ENCODE data around the gene PRKCA.
A peak's percentile ranks its signal among the peaks of the same experiment; 100 is the strongest.
"Not testable (repeated sequence)": the region's sequence is repeated elsewhere in the genome, so short reads cannot be mapped to it uniquely, and the experiment has no call there.

Gene PRKCA

DNA sequence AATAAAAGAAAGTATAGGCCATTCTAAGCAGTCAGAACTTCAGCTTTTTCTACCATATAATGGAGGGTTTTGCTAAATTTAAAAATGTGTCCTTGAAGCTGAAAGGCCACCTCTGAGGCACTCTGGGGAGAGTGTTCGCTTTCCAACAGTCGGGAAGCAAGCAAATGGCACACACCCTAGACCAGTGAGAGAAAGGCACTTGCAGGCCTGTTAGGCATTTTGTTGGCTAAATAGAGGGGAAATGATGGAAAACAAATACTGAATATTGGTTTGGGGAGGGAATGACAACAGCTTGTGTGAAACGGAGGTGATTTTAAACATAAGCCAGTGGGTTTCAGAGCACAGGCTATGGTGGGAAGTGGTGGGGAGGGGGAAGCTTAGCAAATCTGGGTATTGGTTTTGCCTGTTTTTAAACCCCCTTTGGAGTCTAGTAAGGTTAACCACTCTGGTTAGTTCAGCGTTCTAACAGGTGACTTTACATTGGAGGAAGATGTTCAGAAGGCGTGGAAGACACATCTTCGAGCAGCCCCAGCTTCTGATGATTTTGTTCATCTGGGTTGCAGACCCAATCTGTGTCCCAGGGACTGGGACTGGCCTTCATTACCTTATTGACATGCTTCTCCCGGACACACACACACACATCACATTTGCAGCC is 90.5 kb downstream of the PRKCA start:
- no peak for DNase-seq

DNA sequence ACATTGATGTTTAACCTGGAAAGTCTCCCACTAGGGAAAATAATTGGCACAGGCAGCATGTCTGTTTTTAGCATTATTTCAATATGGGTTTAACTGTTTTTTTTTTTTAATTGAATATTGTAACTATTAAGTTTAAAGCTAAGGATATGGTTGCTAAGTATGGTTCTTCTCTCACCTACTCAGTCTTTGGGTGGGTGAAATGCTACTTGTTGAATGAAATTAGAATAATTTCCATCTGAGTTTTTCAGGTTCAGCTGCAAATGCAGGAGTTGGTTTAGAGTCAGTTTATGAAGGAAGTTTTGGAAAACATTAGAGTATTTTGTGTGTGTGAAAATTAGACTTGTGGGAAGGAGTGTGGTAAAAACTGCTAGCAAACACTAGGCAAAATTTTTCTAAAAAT is 93.5 kb downstream of the PRKCA start:
- no peak for DNase-seq

DNA sequence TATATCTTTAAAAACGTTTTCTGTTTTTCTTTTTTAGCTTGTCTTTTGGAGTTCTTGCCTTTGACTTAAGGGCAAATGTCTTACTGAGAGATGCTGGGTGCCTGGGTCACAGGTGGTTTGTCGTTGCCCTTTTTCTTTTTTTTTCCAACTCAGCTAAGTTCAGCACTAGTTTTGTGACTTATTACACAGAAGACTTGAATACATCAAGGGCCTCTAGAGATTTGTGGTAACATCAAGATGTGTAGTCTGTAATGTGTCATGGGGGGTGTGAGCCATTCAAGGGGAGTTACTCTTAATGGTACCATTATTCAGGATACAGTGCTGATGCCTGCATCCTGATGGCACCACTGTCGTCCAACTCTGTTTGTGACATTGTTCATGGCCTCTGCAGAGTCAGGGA is 95.1 kb downstream of the PRKCA start:
- DNase-seq, result no peak

DNA sequence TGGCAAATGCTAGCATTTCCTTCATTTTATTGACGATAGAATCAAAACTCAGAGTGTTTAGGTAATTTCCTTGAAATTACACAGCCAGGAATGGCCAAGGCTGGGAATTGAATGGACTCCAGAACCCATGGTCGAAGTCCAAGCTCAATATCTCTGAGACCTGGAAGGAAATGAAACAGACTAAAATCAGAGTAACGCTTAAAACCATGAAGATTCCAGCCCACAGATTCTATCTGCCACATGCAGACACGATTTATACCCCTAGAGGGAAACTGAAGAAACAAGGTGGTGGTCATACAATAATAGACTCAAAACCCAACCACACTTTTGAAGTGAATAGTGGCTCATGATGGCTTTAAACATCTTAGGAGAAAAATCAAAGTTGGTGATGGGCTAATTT is 95.6 kb downstream of the PRKCA start:
- no peak for DNase-seq

GRCh38 chr17:66398617-66399016 is 96.2 kb downstream of the PRKCA start:
- DNase-seq, result no peak

DNA sequence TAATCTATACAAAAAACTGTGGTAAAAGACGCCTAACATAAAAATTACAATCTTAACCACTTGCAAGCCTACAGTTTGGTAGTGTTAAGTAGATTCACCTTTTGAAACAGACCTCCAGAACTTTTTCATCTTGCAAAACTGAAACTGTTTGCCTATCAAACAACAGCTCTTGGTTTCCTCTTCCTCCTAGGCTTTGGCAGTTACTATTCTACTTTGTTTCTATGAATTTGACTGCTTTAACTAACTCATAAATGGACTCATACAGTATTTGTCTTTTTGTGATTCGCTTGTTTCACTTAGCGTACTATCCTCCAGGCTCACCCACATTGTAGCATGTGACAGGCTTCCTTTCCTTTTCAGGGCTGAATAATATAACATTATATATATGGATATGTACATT is 97.0 kb downstream of the PRKCA start:
- DNase-seq, result no peak

- DNase-seq, result not testable (repeated sequence)
Observed at GRCh38 chr17:66400041-66400688, 97.8 kb downstream of the PRKCA start.

DNA sequence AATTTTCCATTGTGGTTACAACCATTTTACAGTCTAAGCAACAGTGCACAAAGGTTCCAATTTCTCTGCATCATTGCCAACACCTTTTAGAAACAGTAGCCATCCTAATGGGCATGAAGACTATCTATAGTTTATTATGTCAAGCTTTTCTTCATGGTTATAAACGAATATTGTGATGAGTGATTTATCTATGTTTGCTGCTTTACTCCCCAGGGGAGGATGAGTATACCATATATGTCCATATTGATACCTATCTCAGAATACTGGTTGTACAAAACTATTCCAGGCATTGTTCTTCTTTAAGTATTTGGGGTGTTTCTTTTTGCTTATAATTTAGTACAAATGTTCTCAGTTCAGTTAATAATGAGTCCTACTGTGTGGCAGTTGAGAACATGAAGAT is 98.3 kb downstream of the PRKCA start:
- DNase-seq, result no peak

- DNase-seq, result no peak
Observed at GRCh38 chr17:66401364-66401763, 99.0 kb downstream of the PRKCA start.

GRCh38 chr17:66403846-66404556 is 101.6 kb downstream of the PRKCA start:
- DNase-seq, result no peak

DNA sequence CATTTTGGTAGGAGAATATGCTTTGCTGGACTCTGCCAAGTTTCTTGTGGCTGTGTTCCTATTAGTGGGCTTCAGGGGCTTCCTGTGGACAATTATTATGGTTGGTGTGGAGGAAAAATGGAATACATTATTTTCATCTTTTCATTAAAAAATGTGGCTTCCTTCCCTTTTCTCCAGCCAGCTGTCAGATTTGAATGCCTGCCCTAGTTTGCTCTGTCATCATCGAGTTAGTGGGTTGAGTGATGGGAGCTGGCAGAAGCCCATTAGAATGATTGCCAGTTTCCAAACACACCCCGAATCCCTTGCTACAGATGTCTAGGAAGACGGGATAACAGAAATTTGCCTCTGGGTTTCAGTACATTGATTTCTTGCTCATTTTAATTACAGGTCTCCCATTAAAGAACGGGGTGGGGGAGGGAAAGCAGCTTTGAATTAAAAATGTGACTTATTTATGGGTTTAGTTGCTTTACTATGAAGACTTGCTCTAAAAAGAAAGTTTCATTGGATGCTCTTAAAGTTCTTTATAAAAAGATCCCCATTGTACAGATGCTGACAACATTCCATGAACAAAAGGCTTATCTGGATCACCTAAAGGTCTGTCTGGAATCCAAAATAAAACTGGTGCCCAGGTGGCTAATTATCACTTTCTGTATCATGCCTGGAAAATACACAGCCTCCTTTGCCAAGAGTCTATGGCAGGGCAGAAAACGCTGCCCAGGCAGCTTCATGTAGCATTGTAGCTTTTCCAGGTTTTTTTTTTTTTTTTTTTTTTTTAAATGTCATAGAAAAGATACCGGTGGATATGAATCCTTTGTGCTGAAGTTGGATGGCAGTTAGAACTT is 103.6 kb downstream of the PRKCA start:
- no peak for DNase-seq

DNA sequence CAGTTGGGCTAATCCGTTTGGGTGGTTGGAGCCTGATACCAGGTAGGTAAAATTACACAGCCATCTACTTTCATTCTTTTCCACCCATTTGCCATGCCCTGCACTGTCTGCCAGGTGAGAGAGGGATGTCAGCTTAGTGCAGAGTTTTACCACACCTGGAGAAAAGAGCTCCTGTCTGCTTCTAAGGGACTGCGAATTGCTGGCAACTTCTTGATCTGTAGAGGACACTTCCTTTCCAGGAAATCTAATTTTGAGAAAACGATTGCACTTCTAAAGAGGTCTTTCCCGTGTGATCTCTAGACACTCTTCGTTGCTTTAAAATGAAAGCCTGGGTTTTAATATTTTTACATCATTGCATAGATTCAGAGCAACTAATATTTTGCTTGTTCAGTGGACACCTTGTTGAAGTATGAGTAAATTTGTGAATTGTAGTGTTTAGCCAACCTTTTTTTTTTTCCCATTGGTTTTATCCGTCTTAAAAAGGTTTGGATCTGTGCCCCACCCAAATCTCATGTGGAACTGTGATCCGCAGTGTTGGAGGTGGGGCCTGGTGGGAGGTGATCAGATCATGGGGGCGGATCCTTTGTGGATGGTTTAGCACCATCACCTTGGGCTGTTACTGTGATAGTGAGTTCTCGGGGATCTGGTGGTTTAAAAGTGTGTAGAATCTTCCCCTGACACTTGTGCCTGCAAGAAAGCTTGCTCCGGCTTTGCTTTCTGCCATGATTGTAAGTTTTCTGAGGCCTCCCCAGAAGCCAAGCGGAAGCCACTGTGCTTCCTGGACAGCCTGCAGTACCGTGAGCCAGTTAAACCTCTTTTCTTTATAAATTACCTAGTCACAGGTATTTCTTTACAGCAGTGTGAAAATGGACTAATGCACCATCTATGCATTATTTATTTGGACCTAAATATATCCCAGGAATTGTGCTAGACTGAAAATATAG is 104.6 kb downstream of the PRKCA start:
- DNase-seq, result no peak

DNA sequence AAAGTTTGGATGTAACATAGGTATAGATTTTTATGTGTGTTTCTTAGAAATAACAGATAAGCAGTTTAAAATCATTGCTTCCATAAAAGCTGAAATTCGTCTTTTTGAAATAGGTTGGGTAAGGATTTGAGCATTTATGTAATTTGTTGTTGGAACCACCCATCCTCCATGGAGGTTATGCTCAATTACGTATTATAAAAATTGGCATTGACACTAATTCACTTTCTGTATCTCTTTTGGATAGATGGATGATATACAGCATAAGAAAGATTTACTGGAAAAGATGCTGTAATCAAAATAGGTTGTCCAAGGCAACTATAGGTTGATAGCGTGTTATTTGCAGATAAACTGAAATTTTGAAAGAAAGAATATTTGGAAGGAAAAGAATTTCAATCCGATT is 105.5 kb downstream of the PRKCA start:
- no peak for DNase-seq

- no peak for DNase-seq
Observed at GRCh38 chr17:66411520-66411919, 109.1 kb downstream of the PRKCA start.

DNA sequence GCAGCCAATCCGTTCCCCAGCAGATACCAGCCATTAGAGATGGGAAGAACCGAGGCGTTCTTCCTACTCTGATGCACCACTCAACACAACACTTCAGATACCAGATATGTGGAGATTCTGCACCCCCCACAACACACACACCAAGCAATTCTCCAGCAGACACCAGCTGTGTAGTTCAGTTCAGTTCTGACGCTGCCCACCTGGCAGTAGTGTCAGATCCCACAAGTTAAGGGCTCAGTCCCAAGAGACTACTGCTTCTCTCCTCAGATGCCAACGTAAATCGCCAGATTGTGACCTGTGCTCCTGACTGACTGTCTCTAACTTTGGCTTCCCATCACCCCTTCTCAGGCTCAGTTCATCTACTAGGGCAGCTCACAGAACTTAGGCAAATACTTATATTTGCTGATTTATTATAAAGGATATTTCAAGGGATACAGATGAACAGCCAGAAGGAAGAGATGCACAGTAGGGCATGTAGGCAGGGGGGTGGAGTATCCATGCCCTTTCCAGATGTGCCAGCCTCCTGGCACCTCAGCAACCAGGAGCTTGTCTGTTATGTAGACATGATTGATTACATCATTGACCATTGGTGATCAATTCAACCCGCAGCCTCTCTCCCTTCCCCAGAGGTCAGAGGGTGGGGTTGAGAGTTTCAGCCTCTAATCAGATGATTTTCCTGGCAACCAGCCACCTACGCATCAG is 110.6 kb downstream of the PRKCA start:
- DNase-seq, result no peak

DNA sequence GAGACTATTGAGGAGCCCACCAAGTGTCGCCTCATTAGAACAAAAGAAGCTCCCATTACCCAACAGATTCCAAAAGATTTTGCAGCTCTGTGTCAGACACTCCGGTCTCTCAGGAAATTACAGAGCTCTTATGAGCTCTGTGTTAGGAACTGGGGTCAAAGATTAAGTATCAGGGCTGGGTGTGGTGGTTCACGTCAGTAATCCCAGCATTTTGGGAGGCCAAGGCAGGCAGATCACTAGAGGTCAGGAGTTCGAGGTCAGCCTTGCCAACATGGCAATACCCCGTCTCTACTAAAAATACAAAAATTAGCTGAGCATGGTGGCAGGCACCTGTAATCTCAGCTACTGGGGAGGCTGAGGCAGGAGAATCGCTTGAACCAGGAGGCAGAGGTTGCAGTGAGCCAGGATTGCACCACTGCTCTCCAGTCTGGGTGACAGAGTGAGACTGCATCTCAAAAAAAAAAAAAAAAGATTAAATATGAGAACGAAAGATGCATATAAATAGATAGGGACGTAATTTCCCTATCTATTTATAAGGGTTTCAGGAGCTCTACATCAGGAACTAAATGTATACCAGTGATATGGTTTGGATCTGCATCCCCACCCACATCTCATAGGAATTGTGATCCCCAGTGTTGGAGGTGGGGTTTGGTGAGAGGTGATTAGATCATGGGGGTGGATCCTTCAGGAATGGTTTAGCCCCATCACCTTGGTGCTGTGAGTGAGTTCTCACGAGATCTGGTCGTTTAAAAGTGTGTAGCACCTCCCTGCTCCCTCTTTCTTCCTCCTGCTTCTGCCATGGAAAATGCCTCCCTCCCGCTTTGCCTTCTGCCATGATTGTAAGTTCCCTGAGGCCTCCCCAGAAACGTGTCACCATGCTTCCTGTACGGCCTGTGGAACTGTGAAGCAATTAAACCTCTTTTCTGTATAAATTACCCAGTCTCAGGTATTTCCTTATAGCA is 111.4 kb downstream of the PRKCA start:
- DNase-seq, result peak; percentile 59

- DNase-seq, result peak; percentile 62
Observed at GRCh38 chr17:66414561-66415175, 112.3 kb downstream of the PRKCA start.

- peak; percentile 89 for DNase-seq
Observed at GRCh38 chr17:66415366-66416206, 113.2 kb downstream of the PRKCA start.

All from DMS53 (cell line).